CD4-positive, alpha-beta T cell treated with Interleukin-12 subunit alpha and Interleukin-12 subunit beta, for 1 hour (primary cell): ENCODE data around the gene CDC42BPG.

ENCODE experiments used
- DNase-seq: peaks from one replicate; pipeline ENCODE4 v3.0.0-alpha.2; 2020

CDC42BPG gene

GRCh38 chr11:64844330-64845128 lies at the start of gene CDC42BPG:
Gene CDC42BPG (minus strand): TSS chr11:64844653. CDS start chr11:64844569, 84 bp downstream.
- peak; percentile 84 for DNase-seq

- no peak for DNase-seq
Measured at GRCh38 chr11:64893194-64894069, 49.0 kb upstream of the CDC42BPG start.

GRCh38 chr11:64892838-64893193 lies 48.4 kb upstream of the CDC42BPG start:
- no peak for DNase-seq

- no peak for DNase-seq
Measured at GRCh38 chr11:64892411-64892831, 48.0 kb upstream of the CDC42BPG start.

GRCh38 chr11:64891880-64892279 lies 47.4 kb upstream of the CDC42BPG start:
- no peak for DNase-seq

- no peak for DNase-seq
Measured at GRCh38 chr11:64891215-64891848, 46.9 kb upstream of the CDC42BPG start.

- DNase-seq: no peak
Measured at GRCh38 chr11:64890522-64890939, 46.1 kb upstream of the CDC42BPG start.

- DNase-seq: no peak
Measured at GRCh38 chr11:64888729-64889511, 44.5 kb upstream of the CDC42BPG start.

GRCh38 chr11:64888406-64888728 lies 43.9 kb upstream of the CDC42BPG start:
- no peak for DNase-seq

GRCh38 chr11:64887757-64888405 lies 43.4 kb upstream of the CDC42BPG start:
- peak; percentile 87 for DNase-seq

- no peak for DNase-seq
Measured at GRCh38 chr11:64887234-64887756, 42.8 kb upstream of the CDC42BPG start.

GRCh38 chr11:64885367-64886286 lies 41.2 kb upstream of the CDC42BPG start:
- DNase-seq: peak; percentile 59

GRCh38 chr11:64884019-64884418 lies 39.6 kb upstream of the CDC42BPG start:
- no peak for DNase-seq

- no peak for DNase-seq
Measured at GRCh38 chr11:64883575-64883974, 39.1 kb upstream of the CDC42BPG start.

GRCh38 chr11:64882243-64882642 lies 37.8 kb upstream of the CDC42BPG start:
- no peak for DNase-seq

GRCh38 chr11:64881476-64881875 lies 37.0 kb upstream of the CDC42BPG start:
- no peak for DNase-seq

- peak; percentile 60 for DNase-seq
Measured at GRCh38 chr11:64880240-64881001, 36.0 kb upstream of the CDC42BPG start.

- DNase-seq: no peak
Measured at GRCh38 chr11:64879244-64879900, 34.9 kb upstream of the CDC42BPG start.

GRCh38 chr11:64878494-64879243 lies 34.2 kb upstream of the CDC42BPG start, which contains the start of gene EHD1:
Gene EHD1 (minus strand): TSS chr11:64878621. CDS start chr11:64878464, 157 bp downstream.
- peak; percentile 100 for DNase-seq
